OCI-LY1 (cell line): ENCODE measurements around the gene BHLHA9.
"Not testable (repeated sequence)": the region's sequence is repeated elsewhere in the genome, so short reads cannot be mapped to it uniquely, and the experiment has no call there.

ENCODE experiments used
- H2AFZ ChIP-seq: fragments of 200-600 bp; sonication (generic), shearing (Covaris generic); 2 replicates; pipeline ENCODE4 v1.6.0; 2014; ENCODE audit warnings: antibody characterized with exemption, mild to moderate bottlenecking, low read length
- H3F3A ChIP-seq: fragments of 200-600 bp; sonication (generic), shearing (Covaris generic); 2 replicates; pipeline ENCODE4 v1.6.0; 2014; ENCODE audit warnings: mild to moderate bottlenecking, antibody characterized with exemption, low read length, moderate library complexity; ENCODE audit not compliant: insufficient read depth
- H3K27ac ChIP-seq: fragments of 200-600 bp; sonication (generic); 2 replicates; pipeline ENCODE4 v1.5.1; 2014; ENCODE audit warnings: low read length, mixed run types, mild to moderate bottlenecking, low read depth; ENCODE audit not compliant: poor library complexity, severe bottlenecking
- H3K27me3 ChIP-seq: fragments of 200-600 bp; sonication (generic); 2 replicates; pipeline ENCODE4 v1.6.0; 2014; ENCODE audit warnings: antibody characterized with exemption, mild to moderate bottlenecking, low read length, moderate library complexity; ENCODE audit not compliant: insufficient read depth
- H3K36me3 ChIP-seq: fragments of 200-600 bp; sonication (generic); 2 replicates; pipeline ENCODE4 v1.6.1; 2014; ENCODE audit warnings: mild to moderate bottlenecking, antibody characterized with exemption, low read length, moderate library complexity, mixed read lengths; ENCODE audit not compliant: insufficient read depth
- H3K4me1 ChIP-seq: fragments of 200-600 bp; sonication (generic); 2 replicates; pipeline ENCODE4 v1.5.1; 2014; ENCODE audit warnings: mild to moderate bottlenecking, low read length, moderate library complexity; ENCODE audit not compliant: insufficient read depth, severe bottlenecking
- H3K4me2 ChIP-seq: fragments of 200-600 bp; sonication (generic), shearing (Covaris generic); 2 replicates; pipeline ENCODE4 v1.6.1; 2014; ENCODE audit warnings: low read length
- H3K4me3 ChIP-seq: fragments of 200-600 bp; sonication (generic); 2 replicates; pipeline ENCODE4 v1.5.1; 2014; ENCODE audit warnings: low read length, low read depth, mild to moderate bottlenecking, mixed read lengths; ENCODE audit not compliant: poor library complexity, severe bottlenecking
- H3K79me2 ChIP-seq: fragments of 200-600 bp; shearing (Covaris generic); 2 replicates; pipeline ENCODE4 v1.6.1; 2016; ENCODE audit warnings: mixed run types, low read length, mixed read lengths; ENCODE audit not compliant: insufficient read depth
- H3K9ac ChIP-seq: fragments of 200-600 bp; sonication (generic), shearing (Covaris generic); 2 replicates; pipeline ENCODE4 v1.6.1; 2014; ENCODE audit warnings: mild to moderate bottlenecking, low read length, mixed read lengths
- H3K9me2 ChIP-seq: fragments of 200-600 bp; sonication (generic), shearing (Covaris generic); 2 replicates; pipeline ENCODE4 v1.6.1; 2014; ENCODE audit warnings: low read depth, mild to moderate bottlenecking, low read length, mixed read lengths
- H3K9me3 ChIP-seq: fragments of 200-600 bp; shearing (Covaris generic); 2 replicates; pipeline ENCODE4 v1.6.1; 2014; ENCODE audit warnings: low read length, mixed read lengths
- H4K20me1 ChIP-seq: fragments of 200-600 bp; sonication (generic), shearing (Covaris generic); 2 replicates; pipeline ENCODE4 v1.6.0; 2016; ENCODE audit warnings: mild to moderate bottlenecking, low read length; ENCODE audit not compliant: insufficient read depth
- CTCF ChIP-seq: fragments of 200-600 bp; sonication (generic), shearing (Covaris generic); IDR thresholded peaks from 2 replicates; pipeline ENCODE4 v1.5.1; 2017; ENCODE audit warnings: mild to moderate bottlenecking, antibody characterized with exemption, low read length, moderate library complexity, mixed read lengths
- EZH2 ChIP-seq: fragments of 200-600 bp; sonication (generic), shearing (Covaris generic); IDR thresholded peaks from 2 replicates; pipeline ENCODE4 v1.8.0; 2017; ENCODE audit warnings: borderline replicate concordance, mixed run types, mild to moderate bottlenecking, antibody characterized with exemption, low read length, moderate library complexity, mixed read lengths

The BHLHA9 gene

GRCh38 chr17:1237471-1237870 lies 32.8 kb upstream of the BHLHA9 start:
- Histone ChIP-seq H2AFZ (no peak overlapping the region), H3K27me3 (peaks cover 3% of the 10 kb centered on the region; the same call in 1 of the 2 replicates)
- no peak for TF ChIP-seq EZH2
- TF ChIP-seq CTCF: no peak

DNA sequence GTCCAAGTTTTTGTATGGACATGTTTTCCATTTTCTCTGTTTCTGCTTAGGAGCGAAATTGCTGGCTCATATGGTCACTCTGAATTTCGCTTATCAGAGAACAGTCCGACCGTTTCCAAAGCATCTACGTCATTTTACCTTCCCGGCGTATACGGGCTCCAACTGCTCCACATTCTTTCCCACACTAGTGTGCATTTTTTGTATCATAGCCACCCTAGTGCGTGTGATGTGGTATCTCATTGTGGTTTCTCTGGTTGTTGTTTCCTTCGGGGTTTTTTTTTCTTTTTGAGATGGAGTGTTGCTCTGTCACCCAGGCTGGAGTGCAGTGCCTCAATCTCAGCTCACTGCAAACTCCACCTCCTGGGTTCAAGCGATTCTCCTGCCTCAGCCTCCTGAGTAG lies 31.0 kb upstream of the BHLHA9 start:
- H3K79me2 ChIP-seq: no peaks in the 10 kb centered on the region
- H3K4me1 ChIP-seq: no peaks in the 10 kb centered on the region
- H4K20me1 ChIP-seq: no peaks in the 10 kb centered on the region
- no peaks in the 10 kb centered on the region for H3K9me3 ChIP-seq
- H2AFZ ChIP-seq: no peak overlapping the region
- H3K4me2 ChIP-seq: no peak overlapping the region
- H3F3A ChIP-seq: no peaks in the 10 kb centered on the region
- peaks cover 3% of the 10 kb centered on the region; the same call in 1 of the 2 replicates for H3K27me3 ChIP-seq
- no peak overlapping the region for H3K27ac ChIP-seq
- H3K36me3 ChIP-seq: no peaks in the 10 kb centered on the region; the same call in 1 of the 2 replicates
- H3K4me3 ChIP-seq: no peak overlapping the region
- H3K9me2 ChIP-seq: no peaks in the 10 kb centered on the region
- TF ChIP-seq CTCF: no peak
- TF ChIP-seq EZH2: no peak
- H3K9ac ChIP-seq: no peak overlapping the region

More at GRCh38 chr17:1237471-1237870, 32.8 kb upstream of the BHLHA9 start:
- no peaks in the 10 kb centered on the region for H4K20me1 ChIP-seq
- no peaks in the 10 kb centered on the region for H3K79me2 ChIP-seq
- no peak overlapping the region for H3K4me3 ChIP-seq
- H3K9ac ChIP-seq: no peak overlapping the region
- no peaks in the 10 kb centered on the region for H3K9me2 ChIP-seq
- H3K4me2 ChIP-seq: no peak overlapping the region
- H3F3A ChIP-seq: no peaks in the 10 kb centered on the region
- H3K36me3 ChIP-seq: no peaks in the 10 kb centered on the region; the same call in 1 of the 2 replicates
- H3K4me1 ChIP-seq: no peaks in the 10 kb centered on the region
- H3K9me3 ChIP-seq: no peaks in the 10 kb centered on the region
- H3K27ac ChIP-seq: no peak overlapping the region

GRCh38 chr17:1240426-1240825 lies 29.8 kb upstream of the BHLHA9 start:
- H3K27ac ChIP-seq, H3K79me2 ChIP-seq, H3K9ac ChIP-seq, H3K4me3 ChIP-seq, H3K27me3 ChIP-seq, H3K9me2 ChIP-seq, H3K9me3 ChIP-seq, H3F3A ChIP-seq, H2AFZ ChIP-seq, H4K20me1 ChIP-seq, H3K4me2 ChIP-seq, H3K4me1 ChIP-seq, H3K36me3 ChIP-seq: not testable (repeated sequence)

DNA sequence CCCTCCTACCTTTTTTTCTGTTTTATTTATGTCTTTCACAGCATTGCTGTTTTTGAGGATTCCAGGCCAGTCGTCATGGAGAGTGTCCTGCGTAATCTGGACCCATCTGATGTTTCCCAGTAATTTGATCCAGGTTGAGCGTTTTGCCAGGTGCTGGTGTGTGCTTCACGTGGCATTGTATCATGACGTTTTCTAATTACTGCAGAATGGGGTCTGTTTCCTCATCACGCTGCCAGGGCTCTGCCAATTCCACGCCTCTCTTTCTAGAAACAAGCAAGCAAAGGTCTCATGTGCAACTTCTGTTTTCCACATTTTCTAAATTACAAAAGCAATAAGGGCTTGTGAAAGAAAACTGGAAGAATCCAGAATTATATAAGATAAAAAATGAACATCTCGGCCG lies 28.3 kb upstream of the BHLHA9 start:
- Histone ChIP-seq H3K27ac (no peak overlapping the region), H2AFZ (no peak overlapping the region), H3K9ac (no peak overlapping the region), H3F3A (no peaks in the 10 kb centered on the region), H3K9me3 (no peaks in the 10 kb centered on the region), H3K4me3 (no peak overlapping the region), H4K20me1 (no peaks in the 10 kb centered on the region), H3K4me1 (no peaks in the 10 kb centered on the region), H3K9me2 (no peaks in the 10 kb centered on the region), H3K79me2 (no peaks in the 10 kb centered on the region), H3K4me2 (no peak overlapping the region), H3K27me3 (peaks cover 3% of the 10 kb centered on the region; the same call in 1 of the 2 replicates), H3K36me3 (no peaks in the 10 kb centered on the region; the same call in 1 of the 2 replicates)
- TF ChIP-seq EZH2: no peak
- TF ChIP-seq CTCF: no peak
